ENCODE measurements around the gene MAP1LC3A.
A peak's percentile ranks its signal among the peaks of the same experiment; 100 is the strongest.
"Not testable (repeated sequence)": the region's sequence is repeated elsewhere in the genome, so short reads cannot be mapped to it uniquely, and the experiment has no call there.

The MAP1LC3A gene

GRCh38 chr20:34558320-34559218, at the start of gene MAP1LC3A:
TSS of gene MAP1LC3A (plus strand) at chr20:34558718. CDS start at chr20:34558869, 151 bp downstream.
- TF ChIP-seq, protein P1, sequence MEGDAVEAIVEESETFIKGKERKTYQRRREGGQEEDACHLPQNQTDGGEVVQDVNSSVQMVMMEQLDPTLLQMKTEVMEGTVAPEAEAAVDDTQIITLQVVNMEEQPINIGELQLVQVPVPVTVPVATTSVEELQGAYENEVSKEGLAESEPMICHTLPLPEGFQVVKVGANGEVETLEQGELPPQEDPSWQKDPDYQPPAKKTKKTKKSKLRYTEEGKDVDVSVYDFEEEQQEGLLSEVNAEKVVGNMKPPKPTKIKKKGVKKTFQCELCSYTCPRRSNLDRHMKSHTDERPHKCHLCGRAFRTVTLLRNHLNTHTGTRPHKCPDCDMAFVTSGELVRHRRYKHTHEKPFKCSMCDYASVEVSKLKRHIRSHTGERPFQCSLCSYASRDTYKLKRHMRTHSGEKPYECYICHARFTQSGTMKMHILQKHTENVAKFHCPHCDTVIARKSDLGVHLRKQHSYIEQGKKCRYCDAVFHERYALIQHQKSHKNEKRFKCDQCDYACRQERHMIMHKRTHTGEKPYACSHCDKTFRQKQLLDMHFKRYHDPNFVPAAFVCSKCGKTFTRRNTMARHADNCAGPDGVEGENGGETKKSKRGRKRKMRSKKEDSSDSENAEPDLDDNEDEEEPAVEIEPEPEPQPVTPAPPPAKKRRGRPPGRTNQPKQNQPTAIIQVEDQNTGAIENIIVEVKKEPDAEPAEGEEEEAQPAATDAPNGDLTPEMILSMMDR (IDR thresholded peaks at IDR 0.05; ENCODE audit: borderline replicate concordance, control extremely low read depth, extremely low read depth, insufficient read depth, missing control alignments): no peak
- DNase-seq (ENCODE audit: low spot score): peak; percentile 97
- in situ Hi-C loops (cut with MboI; ENCODE audit: low sequenced_read_pairs, unreplicated experiment): loop anchor here (10.0 kb wide), 1 partner anchor 216 kb away; no protein-coding TSS in a partner anchor

- in situ Hi-C loops (cut with MboI; ENCODE audit: low sequenced_read_pairs, unreplicated experiment): no loop called here
- DNase-seq (ENCODE audit: low spot score): no peak
- TF ChIP-seq, protein P1 (IDR thresholded peaks at IDR 0.05; ENCODE audit: borderline replicate concordance, control extremely low read depth, extremely low read depth, insufficient read depth, missing control alignments): no peak
Measured at GRCh38 chr20:34510575-34510974, 47.9 kb upstream of the MAP1LC3A start.

DNA sequence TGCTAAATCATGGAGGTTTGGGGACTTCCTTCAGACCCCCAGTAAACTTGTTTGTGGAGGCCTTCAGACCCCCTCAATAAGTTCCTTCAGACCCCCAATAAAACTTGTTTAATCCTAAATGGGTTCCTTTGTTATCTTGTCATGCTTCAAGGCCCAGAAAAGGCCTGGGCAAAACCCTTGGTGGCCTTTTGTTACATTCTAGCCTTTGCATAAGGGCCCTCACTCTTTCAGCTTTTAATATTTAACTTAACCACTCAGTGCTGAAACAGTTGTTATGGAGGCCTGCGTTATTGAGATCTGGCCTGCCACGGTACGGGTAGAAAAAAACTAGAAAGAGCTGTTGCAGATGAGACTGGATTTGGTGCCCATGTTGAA, 46.6 kb upstream of the MAP1LC3A start:
- TF ChIP-seq, protein P1 (IDR thresholded peaks at IDR 0.05; ENCODE audit: borderline replicate concordance, control extremely low read depth, extremely low read depth, insufficient read depth, missing control alignments): no peak
- in situ Hi-C loops (cut with MboI; ENCODE audit: low sequenced_read_pairs, unreplicated experiment): no loop called here
- DNase-seq (ENCODE audit: low spot score): no peak

DNA sequence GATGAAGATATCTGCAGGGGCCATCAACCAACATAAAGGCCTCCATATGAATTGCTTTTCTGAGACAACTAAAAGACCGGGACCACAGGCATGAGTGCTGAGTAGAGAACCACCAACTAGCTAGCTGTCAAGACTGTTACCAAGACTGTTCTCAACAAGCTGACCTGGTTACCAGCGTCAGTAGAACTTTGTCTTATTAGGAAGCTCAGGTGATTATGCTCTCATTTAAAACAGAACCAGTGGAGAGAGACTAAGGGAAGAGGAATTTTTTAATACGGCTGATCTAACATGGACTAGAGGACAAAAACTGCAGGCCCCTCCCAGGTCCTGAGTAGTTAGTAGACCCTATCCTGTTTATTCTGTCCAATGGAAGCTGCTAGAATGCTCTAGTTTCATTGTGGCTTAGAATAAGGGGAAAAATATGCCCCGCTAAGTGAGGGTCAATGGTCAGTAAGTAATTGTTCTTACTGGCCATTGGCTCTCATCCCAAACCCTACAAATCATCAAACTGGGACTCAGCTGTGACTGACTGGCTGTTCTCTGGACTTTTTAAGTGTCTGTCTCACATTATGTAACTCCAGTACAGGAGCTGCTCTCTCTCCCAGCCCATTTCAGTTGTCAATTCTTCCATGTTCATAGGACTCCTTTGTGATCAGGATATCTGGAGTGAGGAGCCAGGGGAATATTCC, 46.1 kb upstream of the MAP1LC3A start:
- DNase-seq (ENCODE audit: low spot score): no peak
- TF ChIP-seq, protein P1 (IDR thresholded peaks at IDR 0.05; ENCODE audit: borderline replicate concordance, control extremely low read depth, extremely low read depth, insufficient read depth, missing control alignments): no peak
- in situ Hi-C loops (cut with MboI; ENCODE audit: low sequenced_read_pairs, unreplicated experiment): no loop called here

DNA sequence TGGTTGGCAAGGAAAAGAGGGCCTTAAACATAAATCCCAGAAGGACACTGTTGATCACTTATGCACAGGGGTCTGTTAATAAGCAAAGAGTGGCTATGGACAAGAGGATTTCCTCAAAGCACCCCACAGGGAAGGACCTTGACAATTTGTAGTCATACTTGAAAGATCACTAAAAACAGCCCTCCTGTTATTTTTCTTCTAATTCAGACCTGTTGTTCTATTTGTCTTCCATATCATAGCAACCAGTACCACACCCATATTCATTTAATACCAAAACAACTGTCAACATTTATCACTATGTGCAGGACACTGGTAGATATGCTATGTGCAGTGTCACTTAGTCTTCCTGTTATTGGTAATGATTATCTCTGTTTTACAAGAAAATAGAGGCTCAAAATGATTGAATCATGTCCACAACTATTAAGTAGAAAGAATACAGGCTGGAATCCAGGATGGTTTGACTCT, 45.5 kb upstream of the MAP1LC3A start:
- in situ Hi-C loops (cut with MboI; ENCODE audit: low sequenced_read_pairs, unreplicated experiment): no loop called here
- DNase-seq (ENCODE audit: low spot score): no peak
- TF ChIP-seq, protein P1 (IDR thresholded peaks at IDR 0.05; ENCODE audit: borderline replicate concordance, control extremely low read depth, extremely low read depth, insufficient read depth, missing control alignments): no peak

DNA sequence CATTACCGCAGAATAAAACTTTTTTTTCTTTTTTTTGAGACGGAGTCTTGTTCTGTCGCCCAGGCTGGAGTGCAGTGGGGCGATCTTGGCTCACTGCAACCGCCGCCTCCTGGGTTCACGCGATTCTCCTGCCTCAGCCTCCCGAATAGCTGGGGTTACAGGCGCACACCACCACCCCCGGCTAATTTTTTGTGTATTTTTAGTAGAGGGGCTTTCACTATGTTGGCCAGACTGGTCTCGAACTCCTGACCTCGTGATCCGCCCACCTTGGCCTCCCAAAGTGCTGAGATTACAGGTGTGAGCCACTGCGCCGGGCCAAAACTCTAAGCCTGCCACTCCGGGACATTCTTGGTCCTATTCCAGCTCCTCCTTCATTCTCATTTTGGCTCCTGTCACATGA, 44.5 kb upstream of the MAP1LC3A start:
- in situ Hi-C loops (cut with MboI; ENCODE audit: low sequenced_read_pairs, unreplicated experiment); DNase-seq (ENCODE audit: low spot score): not testable (repeated sequence)

All from GM13976 (cell line).